Left lung (tissue), 10 donors: ENCODE results near the gene ABAT. TPM values are rescaled to one million over a fixed set of nuclear protein-coding genes. Genes with fewer than 3 reads are reported as not detected.

ENCODE experiments used
- ATAC-seq: fragments of 200-7000 bp; cut with Tn5 transposase; one replicate; pipeline ENCODE4 v1.9.1; 2020; ENCODE audit warnings: moderate library complexity
- DNase-seq, 4 donors: peaks; one replicate each; pipeline ENCODE4 v3.0.0-alpha.2; 2013 to 2020
- H3K27ac ChIP-seq, 2 donors: fragments of 200-600 bp; sonication (generic) in 1 of 2; one replicate each; pipeline versions ENCODE4 v1.5.0 to v1.8.0; 2020 to 2021
- H3K27me3 ChIP-seq, 2 donors: fragments of 200-600 bp; sonication (generic) in 1 of 2; one replicate each; pipeline versions ENCODE4 v1.5.0 to v1.8.0; 2020 to 2021
- H3K36me3 ChIP-seq, 2 donors: fragments of 200-600 bp; sonication (generic) in 1 of 2; one replicate each; pipeline versions ENCODE4 v1.5.0 to v1.8.0; 2020 to 2021
- H3K4me1 ChIP-seq, 2 donors: fragments of 200-600 bp; one replicate each; pipeline ENCODE4 v1.8.0; 2021
- H3K4me3 ChIP-seq, 2 donors: fragments of 200-600 bp; sonication (generic) in 1 of 2; one replicate each; pipeline versions ENCODE4 v1.5.0 to v1.8.0; 2020 to 2021; ENCODE audit warnings: mild to moderate bottlenecking in 1 of 2
- H3K9me3 ChIP-seq, 2 donors: fragments of 200-600 bp; sonication (generic) in 1 of 2; one replicate each; pipeline versions ENCODE4 v1.5.0 to v1.8.0; 2020 to 2021
- intact Hi-C, 2 donors: fragments of 100-400 bp; cut with DNase I; formaldehyde crosslinking; loops; one replicate each; pipeline versions ENCODE4 v1.11.2 to v1.14.2; 2022
- polyA plus RNA-seq, 6 donors: library from polyadenylated mRNA; unstranded; fragments of 120-200 nt; gene quantifications; one replicate each; pipeline ENCODE4 v1.2.1, GENCODE V29; 2013; ENCODE audit not compliant: insufficient read length in 6 of 6
- total RNA-seq, 2 donors: library from RNA; stranded (reverse); fragmentation: NEBNext Ultra II Directional; extraction: Animal tissue kit (Norgen Biotek cat#: 25700); gene quantifications; one replicate each; pipeline ENCODE4 v1.2.1, GENCODE V29; 2021
- TF ChIP-seq, protein P1 (sequence below), 2 donors: fragments of 200-600 bp; sonication (generic) in 1 of 2; IDR thresholded peaks; one replicate each; pipeline versions ENCODE4 v1.5.0 to v1.8.0; 2021; ENCODE audit warnings: antibody characterized with exemption in 2 of 2
- donor health status: DM: no; HTN: yes; CAD: no.
- donor health status: DM: no; HTN: no; CAD: no.

The ABAT gene
- total and polyA plus RNA-seq, 8 donors: 8.0 to 42.6 (median 35.3) TPM

DNA sequence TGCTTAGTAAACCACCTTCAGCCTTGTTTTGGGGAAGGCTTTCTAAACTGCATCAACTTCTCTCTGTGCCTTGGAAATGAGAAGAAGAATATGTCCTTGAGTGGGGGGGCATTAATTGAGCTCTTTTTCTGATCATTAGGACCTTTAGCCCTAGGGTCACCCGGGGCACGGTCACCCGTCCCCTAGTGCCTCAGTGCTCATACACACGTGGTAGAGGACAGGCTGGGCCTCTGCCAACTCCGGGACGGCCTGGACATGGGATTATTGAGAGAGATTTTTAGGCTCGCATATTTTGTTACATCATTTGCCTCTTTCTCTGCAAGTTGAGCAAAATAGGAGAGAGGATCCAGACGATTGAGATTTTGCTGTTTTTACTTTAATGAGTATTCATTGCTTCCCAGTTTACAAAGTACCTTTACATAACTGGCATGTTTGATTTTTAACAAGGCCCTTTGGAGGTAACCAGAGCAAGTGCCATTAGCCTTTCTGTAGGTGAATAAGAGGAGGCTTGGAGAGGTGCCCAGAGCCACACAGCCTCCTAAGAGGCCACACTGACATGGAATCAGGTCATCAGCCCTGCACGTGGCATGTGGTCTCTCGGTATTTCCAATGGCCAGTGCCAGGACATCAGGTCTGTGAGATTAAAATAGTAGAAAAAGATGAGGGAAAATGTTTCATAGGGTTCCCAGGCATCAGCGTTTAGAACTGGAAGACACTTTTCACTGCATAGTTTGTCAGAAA is 134.4 kb downstream of the ABAT start:
- H3K9me3 ChIP-seq: no peaks in the 10 kb centered on the region
- intact Hi-C loops: no loop called here
- no peaks in the 10 kb centered on the region for H3K4me1 ChIP-seq
- no peak overlapping the region for H3K27ac ChIP-seq
- no peaks in the 10 kb centered on the region for H3K27me3 ChIP-seq
- ATAC-seq (no peak), DNase-seq (no peak)
- H3K36me3 ChIP-seq: peaks cover 0 to 100% of the 10 kb centered on the region in 2 donors
- TF ChIP-seq, protein P1, sequence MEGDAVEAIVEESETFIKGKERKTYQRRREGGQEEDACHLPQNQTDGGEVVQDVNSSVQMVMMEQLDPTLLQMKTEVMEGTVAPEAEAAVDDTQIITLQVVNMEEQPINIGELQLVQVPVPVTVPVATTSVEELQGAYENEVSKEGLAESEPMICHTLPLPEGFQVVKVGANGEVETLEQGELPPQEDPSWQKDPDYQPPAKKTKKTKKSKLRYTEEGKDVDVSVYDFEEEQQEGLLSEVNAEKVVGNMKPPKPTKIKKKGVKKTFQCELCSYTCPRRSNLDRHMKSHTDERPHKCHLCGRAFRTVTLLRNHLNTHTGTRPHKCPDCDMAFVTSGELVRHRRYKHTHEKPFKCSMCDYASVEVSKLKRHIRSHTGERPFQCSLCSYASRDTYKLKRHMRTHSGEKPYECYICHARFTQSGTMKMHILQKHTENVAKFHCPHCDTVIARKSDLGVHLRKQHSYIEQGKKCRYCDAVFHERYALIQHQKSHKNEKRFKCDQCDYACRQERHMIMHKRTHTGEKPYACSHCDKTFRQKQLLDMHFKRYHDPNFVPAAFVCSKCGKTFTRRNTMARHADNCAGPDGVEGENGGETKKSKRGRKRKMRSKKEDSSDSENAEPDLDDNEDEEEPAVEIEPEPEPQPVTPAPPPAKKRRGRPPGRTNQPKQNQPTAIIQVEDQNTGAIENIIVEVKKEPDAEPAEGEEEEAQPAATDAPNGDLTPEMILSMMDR (IDR thresholded peaks at IDR 0.05): no peak
- H3K4me3 ChIP-seq: no peak overlapping the region

DNA sequence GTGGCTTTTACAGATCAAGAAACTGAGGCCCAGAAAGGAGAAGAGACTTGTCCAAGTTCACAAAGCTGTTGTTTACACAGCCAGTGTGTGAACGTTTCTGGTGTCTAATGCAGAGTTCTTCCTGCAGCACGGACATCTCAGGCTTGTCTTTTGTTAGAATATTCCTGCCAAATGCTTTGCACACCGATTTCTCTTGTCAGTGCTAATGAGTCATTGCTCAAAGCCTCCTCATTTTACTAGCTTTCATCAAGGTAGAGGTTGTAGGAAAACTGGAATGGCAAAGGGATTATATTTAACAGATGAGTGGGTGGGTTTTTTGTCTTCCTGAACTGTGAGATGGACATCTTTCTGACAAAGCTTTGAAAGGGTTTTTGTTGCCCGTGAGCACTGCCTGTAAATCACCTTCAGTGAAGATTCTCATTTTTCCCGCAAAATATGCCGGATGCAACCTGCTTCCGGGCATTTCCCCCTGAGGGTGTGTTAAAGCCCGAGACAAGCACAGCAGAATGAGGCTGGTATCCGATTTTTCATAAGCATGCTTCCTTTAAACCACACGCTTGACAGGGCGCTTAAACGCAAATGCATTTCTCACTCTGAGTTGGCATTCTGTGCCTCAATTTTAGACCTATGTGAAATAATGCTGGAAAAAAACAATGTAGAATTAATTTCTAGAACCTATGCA is 137.9 kb downstream of the ABAT start:
- Histone ChIP-seq H3K27ac (no peak overlapping the region), H3K27me3 (no peaks in the 10 kb centered on the region), H3K4me1 (peaks cover 0 to 3% of the 10 kb centered on the region in 2 donors), H3K4me3 (no peak overlapping the region), H3K36me3 (peaks cover 0 to 100% of the 10 kb centered on the region in 2 donors), H3K9me3 (no peaks in the 10 kb centered on the region)
- TF ChIP-seq, protein P1 (IDR thresholded peaks at IDR 0.05): no peak
- no peak for ATAC-seq
- intact Hi-C loops: no loop called here
- DNase-seq: no peak

DNA sequence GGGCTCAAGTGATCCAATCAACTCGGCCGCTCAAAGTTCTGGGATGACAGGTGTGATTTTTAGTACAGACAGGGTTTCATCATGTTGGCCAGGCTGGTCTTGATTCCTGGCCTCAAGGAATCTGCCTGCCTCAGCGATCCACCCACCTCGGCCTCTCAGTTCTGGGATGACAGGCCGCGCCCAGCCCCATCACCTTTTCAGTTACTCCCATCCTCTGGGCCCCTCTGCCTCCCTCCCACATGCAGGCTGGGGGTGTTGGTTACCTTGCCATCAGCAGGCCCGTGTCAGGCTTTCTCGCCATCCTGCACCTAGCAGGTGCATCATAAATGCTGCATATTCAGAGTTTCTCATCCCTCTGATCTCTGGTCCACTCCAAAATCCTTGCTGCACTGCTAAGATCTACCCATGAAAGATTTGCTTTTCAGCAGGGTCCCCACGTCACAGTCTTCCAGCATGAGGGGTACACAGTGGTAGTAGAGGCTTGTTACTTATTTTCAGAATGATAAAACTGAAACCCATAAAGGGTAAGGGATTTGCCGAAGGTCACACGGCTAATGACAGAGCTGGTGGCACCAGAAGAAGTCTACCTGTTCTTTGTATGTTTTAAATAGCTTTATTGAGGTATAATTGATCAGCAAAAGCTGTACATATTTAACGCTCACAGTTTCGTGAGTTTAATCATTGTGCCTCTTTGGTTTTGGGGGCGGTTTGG is 139.8 kb downstream of the ABAT start:
- TF ChIP-seq, protein P1 (IDR thresholded peaks at IDR 0.05): no peak
- Histone ChIP-seq H3K27me3 (no peaks in the 10 kb centered on the region), H3K4me1 (peaks cover 0 to 6% of the 10 kb centered on the region in 2 donors), H3K27ac (no peak overlapping the region), H3K36me3 (peaks cover 0 to 100% of the 10 kb centered on the region in 2 donors), H3K4me3 (no peak overlapping the region), H3K9me3 (no peaks in the 10 kb centered on the region)
- ATAC-seq (no peak), DNase-seq (no peak)
- intact Hi-C loops: no loop called here

- intact Hi-C loops: no loop called here
- no peak for ATAC-seq
- Histone ChIP-seq H3K27ac (no peak overlapping the region), H3K27me3 (no peaks in the 10 kb centered on the region), H3K9me3 (no peaks in the 10 kb centered on the region), H3K4me3 (no peak overlapping the region), H3K4me1 (peaks cover 0 to 6% of the 10 kb centered on the region in 2 donors), H3K36me3 (peaks cover 0 to 99% of the 10 kb centered on the region in 2 donors)
- TF ChIP-seq, protein P1 (IDR thresholded peaks at IDR 0.05): no peak
- no peak for DNase-seq
Measured at GRCh38 chr16:8816967-8817655, 142.7 kb downstream of the ABAT start.
